ENCODE results near the gene HMOX1.

DNA sequence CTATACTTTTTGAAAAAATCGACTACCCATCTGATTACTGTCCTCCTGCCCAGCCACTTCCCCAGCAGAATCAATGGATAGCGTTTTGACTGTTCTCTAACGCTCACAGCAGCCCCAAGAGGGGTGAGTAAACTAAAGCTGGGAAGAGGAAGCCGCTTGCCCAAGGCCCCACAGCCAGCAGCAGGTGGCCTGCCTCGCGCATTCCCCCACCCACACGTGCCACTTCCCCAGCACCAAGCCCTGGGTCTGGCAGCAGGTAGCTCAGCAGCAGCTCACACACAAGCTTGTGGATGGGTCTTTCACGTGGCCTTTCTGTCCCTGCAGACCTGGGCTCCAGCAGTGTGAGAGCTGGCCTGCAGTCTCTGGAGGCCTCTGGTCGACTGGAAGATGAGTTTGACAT is 46.9 kb upstream of the HMOX1 start:
- TF ChIP-seq GABPA (IDR thresholded peaks at IDR 0.05 in 1 of 2, conservative IDR thresholded peaks at IDR 0.05 in 1 of 2): no peak
- no peak for TF ChIP-seq TAF1 (conservative IDR thresholded peaks at IDR 0.05)
- TF ChIP-seq, protein P1, sequence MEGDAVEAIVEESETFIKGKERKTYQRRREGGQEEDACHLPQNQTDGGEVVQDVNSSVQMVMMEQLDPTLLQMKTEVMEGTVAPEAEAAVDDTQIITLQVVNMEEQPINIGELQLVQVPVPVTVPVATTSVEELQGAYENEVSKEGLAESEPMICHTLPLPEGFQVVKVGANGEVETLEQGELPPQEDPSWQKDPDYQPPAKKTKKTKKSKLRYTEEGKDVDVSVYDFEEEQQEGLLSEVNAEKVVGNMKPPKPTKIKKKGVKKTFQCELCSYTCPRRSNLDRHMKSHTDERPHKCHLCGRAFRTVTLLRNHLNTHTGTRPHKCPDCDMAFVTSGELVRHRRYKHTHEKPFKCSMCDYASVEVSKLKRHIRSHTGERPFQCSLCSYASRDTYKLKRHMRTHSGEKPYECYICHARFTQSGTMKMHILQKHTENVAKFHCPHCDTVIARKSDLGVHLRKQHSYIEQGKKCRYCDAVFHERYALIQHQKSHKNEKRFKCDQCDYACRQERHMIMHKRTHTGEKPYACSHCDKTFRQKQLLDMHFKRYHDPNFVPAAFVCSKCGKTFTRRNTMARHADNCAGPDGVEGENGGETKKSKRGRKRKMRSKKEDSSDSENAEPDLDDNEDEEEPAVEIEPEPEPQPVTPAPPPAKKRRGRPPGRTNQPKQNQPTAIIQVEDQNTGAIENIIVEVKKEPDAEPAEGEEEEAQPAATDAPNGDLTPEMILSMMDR (IDR thresholded peaks at IDR 0.05; ENCODE audit: low read depth, low read length, missing input control): no peak
- TF ChIP-seq, protein P2, sequence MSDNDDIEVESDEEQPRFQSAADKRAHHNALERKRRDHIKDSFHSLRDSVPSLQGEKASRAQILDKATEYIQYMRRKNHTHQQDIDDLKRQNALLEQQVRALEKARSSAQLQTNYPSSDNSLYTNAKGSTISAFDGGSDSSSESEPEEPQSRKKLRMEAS (IDR thresholded peaks at IDR 0.05): no peak
- no peak for TF ChIP-seq JUND (IDR thresholded peaks at IDR 0.05)
- TF ChIP-seq SP1 (IDR thresholded peaks at IDR 0.05): no peak
- TF ChIP-seq, protein P3, sequence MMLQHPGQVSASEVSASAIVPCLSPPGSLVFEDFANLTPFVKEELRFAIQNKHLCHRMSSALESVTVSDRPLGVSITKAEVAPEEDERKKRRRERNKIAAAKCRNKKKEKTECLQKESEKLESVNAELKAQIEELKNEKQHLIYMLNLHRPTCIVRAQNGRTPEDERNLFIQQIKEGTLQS (IDR thresholded peaks at IDR 0.05): no peak
- TF ChIP-seq, protein P4, sequence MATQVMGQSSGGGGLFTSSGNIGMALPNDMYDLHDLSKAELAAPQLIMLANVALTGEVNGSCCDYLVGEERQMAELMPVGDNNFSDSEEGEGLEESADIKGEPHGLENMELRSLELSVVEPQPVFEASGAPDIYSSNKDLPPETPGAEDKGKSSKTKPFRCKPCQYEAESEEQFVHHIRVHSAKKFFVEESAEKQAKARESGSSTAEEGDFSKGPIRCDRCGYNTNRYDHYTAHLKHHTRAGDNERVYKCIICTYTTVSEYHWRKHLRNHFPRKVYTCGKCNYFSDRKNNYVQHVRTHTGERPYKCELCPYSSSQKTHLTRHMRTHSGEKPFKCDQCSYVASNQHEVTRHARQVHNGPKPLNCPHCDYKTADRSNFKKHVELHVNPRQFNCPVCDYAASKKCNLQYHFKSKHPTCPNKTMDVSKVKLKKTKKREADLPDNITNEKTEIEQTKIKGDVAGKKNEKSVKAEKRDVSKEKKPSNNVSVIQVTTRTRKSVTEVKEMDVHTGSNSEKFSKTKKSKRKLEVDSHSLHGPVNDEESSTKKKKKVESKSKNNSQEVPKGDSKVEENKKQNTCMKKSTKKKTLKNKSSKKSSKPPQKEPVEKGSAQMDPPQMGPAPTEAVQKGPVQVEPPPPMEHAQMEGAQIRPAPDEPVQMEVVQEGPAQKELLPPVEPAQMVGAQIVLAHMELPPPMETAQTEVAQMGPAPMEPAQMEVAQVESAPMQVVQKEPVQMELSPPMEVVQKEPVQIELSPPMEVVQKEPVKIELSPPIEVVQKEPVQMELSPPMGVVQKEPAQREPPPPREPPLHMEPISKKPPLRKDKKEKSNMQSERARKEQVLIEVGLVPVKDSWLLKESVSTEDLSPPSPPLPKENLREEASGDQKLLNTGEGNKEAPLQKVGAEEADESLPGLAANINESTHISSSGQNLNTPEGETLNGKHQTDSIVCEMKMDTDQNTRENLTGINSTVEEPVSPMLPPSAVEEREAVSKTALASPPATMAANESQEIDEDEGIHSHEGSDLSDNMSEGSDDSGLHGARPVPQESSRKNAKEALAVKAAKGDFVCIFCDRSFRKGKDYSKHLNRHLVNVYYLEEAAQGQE (IDR thresholded peaks at IDR 0.05): no peak
- TF ChIP-seq RAD21 (IDR thresholded peaks at IDR 0.05): no peak
- TF ChIP-seq FOXA1 (IDR thresholded peaks at IDR 0.05): no peak
- TF ChIP-seq, protein P5, sequence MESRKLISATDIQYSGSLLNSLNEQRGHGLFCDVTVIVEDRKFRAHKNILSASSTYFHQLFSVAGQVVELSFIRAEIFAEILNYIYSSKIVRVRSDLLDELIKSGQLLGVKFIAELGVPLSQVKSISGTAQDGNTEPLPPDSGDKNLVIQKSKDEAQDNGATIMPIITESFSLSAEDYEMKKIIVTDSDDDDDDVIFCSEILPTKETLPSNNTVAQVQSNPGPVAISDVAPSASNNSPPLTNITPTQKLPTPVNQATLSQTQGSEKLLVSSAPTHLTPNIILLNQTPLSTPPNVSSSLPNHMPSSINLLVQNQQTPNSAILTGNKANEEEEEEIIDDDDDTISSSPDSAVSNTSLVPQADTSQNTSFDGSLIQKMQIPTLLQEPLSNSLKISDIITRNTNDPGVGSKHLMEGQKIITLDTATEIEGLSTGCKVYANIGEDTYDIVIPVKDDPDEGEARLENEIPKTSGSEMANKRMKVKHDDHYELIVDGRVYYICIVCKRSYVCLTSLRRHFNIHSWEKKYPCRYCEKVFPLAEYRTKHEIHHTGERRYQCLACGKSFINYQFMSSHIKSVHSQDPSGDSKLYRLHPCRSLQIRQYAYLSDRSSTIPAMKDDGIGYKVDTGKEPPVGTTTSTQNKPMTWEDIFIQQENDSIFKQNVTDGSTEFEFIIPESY (IDR thresholded peaks at IDR 0.05): no peak
- no peak for TF ChIP-seq YY1 (IDR thresholded peaks at IDR 0.05)
- no peak for TF ChIP-seq EGR1 (IDR thresholded peaks at IDR 0.05; ENCODE audit: low read depth in 2 of 2)
- no peak for TF ChIP-seq RXRA (IDR thresholded peaks at IDR 0.05)
